GM18498 (cell line): ENCODE data around the gene CCDC71.

Experiments
- ATAC-seq: cut with Tn5 transposase; IDR thresholded peaks from one replicate; pipeline ENCODE4 v1.9.1; 2021; ENCODE audit warnings: mild to moderate bottlenecking, moderate library complexity; ENCODE audit not compliant: unreplicated experiment

CCDC71 gene

GRCh38 chr3:49132437-49133225, 33.5 kb downstream of the CCDC71 start, which contains the start of gene LAMB2:
TSS of gene LAMB2 (minus strand) at chr3:49133050. CDS start at chr3:49132867, 183 bp downstream.
- no peak for ATAC-seq

DNA sequence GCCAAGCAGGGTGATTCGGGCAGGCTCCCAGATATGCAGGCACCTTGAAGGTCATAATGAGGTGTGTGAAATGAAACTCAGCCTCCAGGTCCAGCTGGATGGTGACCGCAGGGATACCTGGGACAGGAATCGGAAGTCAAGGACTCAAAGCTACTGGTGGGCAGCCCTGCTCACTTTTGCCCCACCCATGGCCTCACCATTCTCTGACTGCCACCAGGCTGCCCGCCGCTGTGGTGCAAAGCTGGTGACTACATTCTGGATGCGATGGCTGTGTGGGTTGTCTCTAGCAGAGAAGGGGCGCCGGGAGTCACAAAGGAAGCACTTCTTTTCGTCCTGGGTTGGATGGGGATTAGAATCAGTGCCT, 34.1 kb downstream of the CCDC71 start:
- ATAC-seq = no peak

DNA sequence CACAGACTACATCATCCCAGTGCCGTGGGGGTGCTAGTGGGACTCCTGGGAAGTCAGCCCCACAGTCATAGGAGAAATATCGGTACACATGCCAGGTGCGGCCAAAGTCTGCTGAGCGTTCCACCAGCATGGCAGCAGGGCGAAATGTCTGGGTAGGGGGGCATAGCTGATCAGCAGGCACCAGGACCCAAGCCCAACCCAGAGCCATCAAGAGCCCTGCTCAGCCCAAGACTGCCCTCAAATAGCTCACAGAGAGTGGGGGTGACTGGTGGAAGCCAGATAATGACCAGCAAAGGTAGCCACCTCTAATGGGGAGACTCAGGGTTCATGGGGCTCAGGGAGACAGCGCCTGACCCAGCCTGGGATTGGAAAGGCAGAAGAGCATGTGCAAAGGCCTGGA, 34.6 kb downstream of the CCDC71 start:
- no peak for ATAC-seq

- ATAC-seq = no peak
Observed at GRCh38 chr3:49131040-49131439, 35.1 kb downstream of the CCDC71 start.

GRCh38 chr3:49124991-49125670, 41.0 kb downstream of the CCDC71 start:
- ATAC-seq = no peak

DNA sequence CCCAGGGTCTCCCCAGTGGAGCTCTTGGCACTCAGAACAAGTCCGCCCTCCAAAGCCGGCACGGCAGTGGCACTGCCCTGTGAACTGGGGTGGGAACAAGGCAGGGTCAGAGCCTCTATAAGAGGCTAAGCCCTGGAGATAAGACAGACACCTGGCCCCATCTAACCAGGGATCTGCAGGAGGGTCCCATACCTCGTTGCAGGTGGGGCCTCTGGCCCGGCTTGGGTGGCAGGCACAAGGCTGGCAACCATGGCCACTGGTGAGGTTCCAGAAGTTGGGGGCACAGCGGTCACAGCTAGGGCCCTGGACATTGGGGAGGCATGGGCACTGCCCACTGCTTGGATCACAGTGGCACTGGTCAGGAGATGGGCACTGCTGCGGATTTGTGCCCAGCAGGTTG, 41.9 kb downstream of the CCDC71 start:
- ATAC-seq = no peak

DNA sequence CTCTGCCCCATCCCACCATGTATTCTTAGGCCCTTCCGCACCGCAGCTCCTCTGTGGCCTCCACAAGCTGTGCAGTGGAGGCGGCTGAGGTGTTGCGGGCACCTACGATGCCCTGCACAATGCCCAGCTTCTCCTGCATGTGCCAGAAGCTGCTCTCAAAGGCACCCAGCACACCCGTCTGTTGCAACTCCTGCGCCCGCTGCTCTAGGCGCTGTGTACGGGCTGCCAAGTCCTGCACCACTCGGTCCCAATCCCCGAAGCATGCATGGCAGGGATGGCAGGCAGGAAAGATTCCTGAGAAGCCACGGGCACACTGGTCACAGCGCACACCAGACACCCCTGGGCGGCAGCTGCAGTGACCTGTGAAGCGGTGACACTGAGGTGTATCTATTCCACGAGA, 42.4 kb downstream of the CCDC71 start:
- ATAC-seq = no peak

- no peak for ATAC-seq
Observed at GRCh38 chr3:49122886-49123545, 43.1 kb downstream of the CCDC71 start.

GRCh38 chr3:49122451-49122850, 43.7 kb downstream of the CCDC71 start:
- no peak for ATAC-seq

- ATAC-seq = no peak
Observed at GRCh38 chr3:49122022-49122421, 44.1 kb downstream of the CCDC71 start.

DNA sequence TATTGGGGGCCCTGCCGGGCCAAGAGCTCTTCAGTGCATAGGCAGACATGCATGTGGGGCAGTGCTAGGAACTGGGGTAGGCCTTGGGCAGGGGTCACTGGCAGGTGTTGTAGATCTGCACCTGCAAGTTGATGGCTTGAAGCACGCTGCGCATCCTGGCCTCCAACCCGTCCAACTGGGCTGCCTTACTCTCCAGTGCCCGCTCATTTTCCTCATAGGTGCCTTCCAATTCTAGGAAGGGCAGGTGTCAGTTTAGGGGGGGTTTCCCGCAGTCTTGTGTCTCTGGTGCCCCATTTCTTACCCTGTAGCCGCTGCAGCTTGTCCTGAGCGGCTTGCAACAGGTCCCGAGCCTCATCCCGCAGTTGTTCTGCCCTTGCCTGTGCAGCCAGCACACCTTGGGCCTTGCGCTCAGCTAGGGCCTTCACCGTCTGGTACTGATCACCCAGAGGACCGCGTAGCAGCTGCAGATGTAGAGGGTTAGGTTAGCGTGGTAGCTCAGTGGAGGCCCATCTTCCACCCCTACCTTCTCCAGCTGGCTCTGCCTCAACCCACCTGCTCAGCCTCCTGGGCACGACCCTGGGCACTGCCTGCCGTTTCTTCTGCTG, 44.9 kb downstream of the CCDC71 start:
- no peak for ATAC-seq

DNA sequence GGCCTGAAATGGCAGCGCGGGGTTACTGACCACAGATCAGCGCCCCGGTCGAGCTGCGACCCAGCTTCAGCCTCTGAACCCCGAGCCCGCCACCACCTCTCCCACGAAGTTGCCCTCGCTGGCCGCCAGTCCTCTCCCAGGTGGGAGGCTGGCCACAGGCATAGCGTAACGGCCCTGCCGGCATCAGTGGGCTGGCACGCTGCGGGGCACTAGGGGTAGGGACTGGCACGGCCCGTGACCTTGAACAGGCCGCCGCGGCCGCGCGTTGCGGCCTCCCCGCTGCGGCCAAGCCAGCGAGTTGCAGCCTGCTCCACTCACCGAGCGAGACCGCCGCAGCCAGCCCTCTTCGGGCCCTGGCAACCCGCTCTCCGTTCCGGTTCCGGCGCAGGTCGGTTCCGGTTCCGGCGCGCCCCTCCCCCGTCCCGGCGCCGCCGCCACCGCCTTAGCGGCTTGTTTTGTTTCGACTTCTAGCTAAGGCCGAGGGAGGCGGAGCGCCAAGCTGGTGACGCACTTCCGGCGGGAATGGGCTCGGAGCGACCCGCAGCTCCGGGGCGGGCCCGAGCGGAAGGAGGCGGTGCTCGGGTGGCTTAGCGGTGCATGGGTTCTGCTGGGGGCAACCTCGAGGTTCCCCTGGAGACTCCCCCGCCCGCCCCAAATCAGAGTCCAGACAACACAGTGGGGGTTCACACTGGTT, 45.5 kb downstream of the CCDC71 start, which contains the start of gene USP19:
Gene USP19, minus strand, starts transcription at position 386 of the 694 bp plus-strand sequence. CDS start 1,678 bp downstream, outside the sequence.
- peak; percentile 87 for ATAC-seq

DNA sequence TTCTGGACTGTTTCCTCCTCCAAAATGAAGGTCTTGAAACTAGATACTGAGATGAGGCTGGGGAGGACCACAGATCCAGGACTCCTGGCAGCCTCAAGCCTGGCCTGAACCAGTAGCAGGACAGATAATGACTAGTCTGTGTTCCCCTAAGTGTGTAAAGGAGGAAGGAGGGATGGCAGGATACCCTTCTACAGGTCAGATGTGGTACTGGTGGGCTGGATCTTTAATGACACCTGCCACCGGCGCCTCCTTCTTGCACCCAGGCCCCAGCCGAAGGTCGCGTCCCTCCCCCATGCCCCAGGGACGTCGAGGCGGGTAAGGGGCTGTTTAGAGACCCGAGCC, 46.1 kb downstream of the CCDC71 start:
- peak; percentile 15 for ATAC-seq

- no peak for ATAC-seq
Observed at GRCh38 chr3:49119439-49119838, 46.7 kb downstream of the CCDC71 start.

DNA sequence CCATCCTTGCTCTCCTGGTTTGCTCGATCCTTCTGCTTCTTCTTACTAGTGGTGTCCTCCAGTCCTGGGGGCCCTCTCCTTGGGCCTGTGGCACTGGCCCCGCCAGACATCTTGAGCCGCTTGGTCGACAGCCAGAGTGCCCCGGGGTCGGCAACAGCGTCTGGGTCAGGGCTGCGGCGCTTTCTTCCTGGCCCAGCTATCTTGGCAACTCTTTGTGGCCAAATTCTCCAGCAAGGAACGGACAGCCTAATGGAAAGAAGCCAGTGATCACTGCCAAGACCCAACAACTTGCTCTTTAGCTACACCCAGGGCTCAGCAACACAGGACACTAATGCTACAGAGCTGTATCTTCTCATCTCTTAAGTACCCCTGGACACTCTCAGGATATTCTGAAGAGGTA, 47.1 kb downstream of the CCDC71 start:
- no peak for ATAC-seq
